ENCODE data around the gene RARA. TPM values are rescaled to one million over a fixed set of nuclear protein-coding genes. Genes with fewer than 3 reads are reported as not detected.

The RARA gene
- total and polyA plus RNA-seq, 2 of the 4 experiments (the other 2 are of a cell fraction) = 9.0 to 12.7 TPM

DNA sequence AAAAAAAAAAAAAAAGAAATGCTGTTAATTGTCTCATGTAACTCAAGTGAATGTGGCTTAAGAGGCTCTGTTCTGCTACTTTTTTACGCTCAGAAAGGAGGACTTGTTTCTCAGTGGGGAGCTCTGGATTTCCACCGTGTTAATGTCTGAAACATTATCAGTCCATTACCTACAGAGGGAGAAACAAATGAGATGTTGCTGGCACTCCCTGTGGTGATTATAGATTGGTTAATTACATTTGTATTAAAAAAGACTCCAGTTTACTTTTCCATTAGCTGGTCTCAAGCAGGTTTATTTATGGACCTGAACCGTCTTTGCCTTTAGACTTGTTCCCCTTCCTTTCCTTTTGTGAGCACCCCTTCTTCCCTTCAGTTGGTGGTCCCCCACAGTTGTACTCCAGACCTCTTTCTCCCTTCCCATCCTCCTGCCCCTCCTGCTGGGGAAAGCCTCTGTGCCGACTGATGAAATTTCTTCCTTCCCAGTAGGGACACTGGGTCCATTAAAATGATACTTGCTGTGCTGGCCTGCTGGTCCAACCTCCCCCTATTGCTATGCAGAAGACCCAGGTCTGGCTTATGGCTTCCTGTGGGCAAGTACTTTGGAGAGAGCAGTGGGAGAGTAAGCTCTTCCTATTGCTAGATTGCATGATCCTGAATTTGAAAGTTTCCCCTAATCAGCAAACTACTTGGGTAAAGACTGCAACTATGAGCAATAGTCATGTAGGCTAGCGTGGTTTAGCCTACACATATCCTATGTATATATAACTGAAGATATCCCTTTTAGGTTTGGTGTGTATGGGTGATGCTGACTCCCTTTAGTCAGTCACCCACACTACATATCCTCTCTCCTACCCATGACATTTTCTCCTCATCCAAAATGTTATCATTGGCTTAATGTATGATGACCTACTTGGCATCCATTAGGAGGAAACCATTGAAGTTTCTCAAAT lies 13.2 kb upstream of the RARA start:
- Histone ChIP-seq H3K4ac (ENCODE audit: low read depth, low read length) (no peak overlapping the region), H3K27me3 (ENCODE audit: control insufficient read depth, insufficient read depth, low read length) (no peaks in the 10 kb centered on the region), H2AK9ac (replicated peaks; ENCODE audit: low read depth, low read length, poor library complexity) (no peak overlapping the region), H2BK120ac (ENCODE audit: low read depth, low read length) (no peak overlapping the region), H3K9ac (ENCODE audit: low read depth, low read length) (no peak overlapping the region), H3K36me3 (ENCODE audit: control insufficient read depth, insufficient read depth, low read length) (peaks cover 2% of the 10 kb centered on the region), H3K18ac (ENCODE audit: low read depth, low read length) (no peak overlapping the region), H2BK15ac (ENCODE audit: low read depth, low read length) (no peak overlapping the region), H2BK20ac (ENCODE audit: low read depth, low read length) (no peak overlapping the region), H3K27ac (ENCODE audit: insufficient read depth, low read length) (no peak overlapping the region), H2AK5ac (ENCODE audit: low read depth, low read length) (no peak overlapping the region), H3K4me1 (ENCODE audit: control insufficient read depth, insufficient read depth, low read length) (peaks cover 4% of the 10 kb centered on the region; the same call in 1 of the 2 replicates), H3K9me1 (ENCODE audit: insufficient read depth, low read length) (peaks cover 3% of the 10 kb centered on the region), H3K23ac (ENCODE audit: low read depth, low read length) (no peak overlapping the region), H3K4me3 (ENCODE audit: insufficient read depth, low read depth, low read length) (no peak overlapping the region), H3K79me1 (ENCODE audit: low read depth in 1 of 2, low read length in 2 of 2) (peaks cover 9 to 20% of the 10 kb centered on the region in 2 experiments; a peak in 3 of 4 replicates), H2BK5ac (ENCODE audit: low read depth, low read length, poor library complexity, severe bottlenecking) (no peak overlapping the region), H4K91ac (ENCODE audit: insufficient read depth, low read depth, low read length) (no peak overlapping the region), H2AFZ (replicated peaks; ENCODE audit: low read length, poor library complexity) (no peak overlapping the region), H3K4me2 (ENCODE audit: low read depth, low read length) (no peak overlapping the region), H4K5ac (ENCODE audit: low read depth, low read length) (no peak overlapping the region), H4K20me1 (ENCODE audit: insufficient read depth, low read length) (no peaks in the 10 kb centered on the region), H3K56ac (ENCODE audit: extremely low read depth, insufficient read depth, low read length) (no peak overlapping the region), H4K8ac (ENCODE audit: low read depth in 2 of 2, low read length in 2 of 2) (no peak overlapping the region), H3K9me3 (ENCODE audit: control insufficient read depth, insufficient read depth, low read length) (no peaks in the 10 kb centered on the region), H3K14ac (replicated peaks; ENCODE audit: low read depth, low read length) (no peak overlapping the region)
- TF ChIP-seq, protein P1, sequence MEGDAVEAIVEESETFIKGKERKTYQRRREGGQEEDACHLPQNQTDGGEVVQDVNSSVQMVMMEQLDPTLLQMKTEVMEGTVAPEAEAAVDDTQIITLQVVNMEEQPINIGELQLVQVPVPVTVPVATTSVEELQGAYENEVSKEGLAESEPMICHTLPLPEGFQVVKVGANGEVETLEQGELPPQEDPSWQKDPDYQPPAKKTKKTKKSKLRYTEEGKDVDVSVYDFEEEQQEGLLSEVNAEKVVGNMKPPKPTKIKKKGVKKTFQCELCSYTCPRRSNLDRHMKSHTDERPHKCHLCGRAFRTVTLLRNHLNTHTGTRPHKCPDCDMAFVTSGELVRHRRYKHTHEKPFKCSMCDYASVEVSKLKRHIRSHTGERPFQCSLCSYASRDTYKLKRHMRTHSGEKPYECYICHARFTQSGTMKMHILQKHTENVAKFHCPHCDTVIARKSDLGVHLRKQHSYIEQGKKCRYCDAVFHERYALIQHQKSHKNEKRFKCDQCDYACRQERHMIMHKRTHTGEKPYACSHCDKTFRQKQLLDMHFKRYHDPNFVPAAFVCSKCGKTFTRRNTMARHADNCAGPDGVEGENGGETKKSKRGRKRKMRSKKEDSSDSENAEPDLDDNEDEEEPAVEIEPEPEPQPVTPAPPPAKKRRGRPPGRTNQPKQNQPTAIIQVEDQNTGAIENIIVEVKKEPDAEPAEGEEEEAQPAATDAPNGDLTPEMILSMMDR (conservative IDR thresholded peaks at IDR 0.05; ENCODE audit: low read depth, low read length) = no peak
- TF ChIP-seq MAFK (IDR thresholded peaks at IDR 0.05; ENCODE audit: low read depth, low read length) (no peak), RAD21 (IDR thresholded peaks at IDR 0.05; ENCODE audit: low read length) (no peak), SMC3 (IDR thresholded peaks at IDR 0.05; ENCODE audit: low read depth, low read length) (no peak), MAZ (IDR thresholded peaks at IDR 0.05; ENCODE audit: borderline replicate concordance, low read depth, low read length) (no peak), CHD1 (IDR thresholded peaks at IDR 0.05; ENCODE audit: low read depth, low read length) (no peak), POLR2A (IDR thresholded peaks at IDR 0.05; ENCODE audit: low read depth, low read length) (no peak), CEBPB (IDR thresholded peaks at IDR 0.05; ENCODE audit: low read depth, low read length) (no peak), MXI1 (IDR thresholded peaks at IDR 0.05; ENCODE audit: borderline replicate concordance, low read depth, low read length) (no peak), RFX5 (IDR thresholded peaks at IDR 0.05; ENCODE audit: low read depth, low read length) (no peak), RCOR1 (IDR thresholded peaks at IDR 0.05; ENCODE audit: insufficient replicate concordance, low read length) (no peak), FOS (IDR thresholded peaks at IDR 0.05; ENCODE audit: low read depth, low read length) (no peak), BHLHE40 (IDR thresholded peaks at IDR 0.05; ENCODE audit: low read depth, low read length) (no peak)
- TF ChIP-seq, protein P2, sequence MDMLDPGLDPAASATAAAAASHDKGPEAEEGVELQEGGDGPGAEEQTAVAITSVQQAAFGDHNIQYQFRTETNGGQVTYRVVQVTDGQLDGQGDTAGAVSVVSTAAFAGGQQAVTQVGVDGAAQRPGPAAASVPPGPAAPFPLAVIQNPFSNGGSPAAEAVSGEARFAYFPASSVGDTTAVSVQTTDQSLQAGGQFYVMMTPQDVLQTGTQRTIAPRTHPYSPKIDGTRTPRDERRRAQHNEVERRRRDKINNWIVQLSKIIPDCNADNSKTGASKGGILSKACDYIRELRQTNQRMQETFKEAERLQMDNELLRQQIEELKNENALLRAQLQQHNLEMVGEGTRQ (IDR thresholded peaks at IDR 0.05; ENCODE audit: low read depth, low read length) = no peak
- no peak for ATAC-seq (ENCODE audit: low read depth)
- POLR2A ChIA-PET (ENCODE audit: unreplicated experiment) = no interaction called here
- BruUV-seq (replicated peaks) = no TSS peak
- CTCF ChIA-PET = no interaction called here
- dilution Hi-C loops (cut with HindIII; ENCODE audit: low sequenced_read_pairs, unreplicated experiment) (no loop called here), in situ Hi-C loops (cut with MboI; ENCODE audit: low sequenced_read_pairs) (no loop called here), intact Hi-C loops (cut with micrococcal nuclease) (no loop called here)
- 100% methylated on average over 1 of the region's 5 CpGs; no CpG with 5 or more reads in 1 of the 2 experiments for WGBS, 2 experiments (ENCODE audit: extremely low coverage in 2 of 2, insufficient read length in 1 of 2)
- DNase-seq = no peak

Data from IMR-90 (cell line).